HepG2 (cell line): Measurements from ENCODE around the gene COA7. TPM values are rescaled to one million over a fixed set of nuclear protein-coding genes. Genes with fewer than 3 reads are reported as not detected.

Experiments used
- ATAC-seq: fragments of 200-7000 bp; cut with Tn5 transposase; 3 replicates; pipeline ENCODE4 v1.9.1; 2020; ENCODE audit warnings: mild to moderate bottlenecking, moderate library complexity
- BruUV-seq: library from RNA; stranded (reverse); fragments of 400-500 nt; replicated peaks from 2 replicates; lab custom pipeline; 2021; lab: Mats Ljungman, UMichigan
- CTCF ChIA-PET: fragments of 300-600 bp; formaldehyde crosslinking; extraction: SDS; loops from one replicate; lab custom pipeline; 2021; ENCODE audit warnings: low total read pairs, inconsistent platforms, low intra/inter-chr PET ratio; lab: Yijun Ruan, JAX
- POLR2A ChIA-PET: fragments of 350-600 bp; sonication (Branson Sonifier 250); formaldehyde crosslinking; loops from one replicate; lab custom pipeline; 2020; ENCODE audit warnings: antibody characterized with exemption, inconsistent platforms; lab: Yijun Ruan, JAX
- DNase-seq: peaks from one replicate; pipeline ENCODE4 v3.0.0-alpha.2; 2015; ENCODE audit warnings: low spot score
- FAIRE-seq: peaks from 3 replicates; lab custom pipeline; 2011; peaks lifted over from hg19 to GRCh38; lab: Jason Lieb, UNC
- H2AFZ ChIP-seq: one replicate; pipeline ENCODE4 v1.6.1; 2011; ENCODE audit warnings: low read length, inconsistent platforms
- H3K27ac ChIP-seq: fragments of 300-600 bp; 3 replicates; pipeline ENCODE4 v1.8.0; 2011; ENCODE audit warnings: mixed run types, mild to moderate bottlenecking, mixed read lengths, low read length, inconsistent platforms; ENCODE audit not compliant: insufficient read depth; ENCODE audit errors: extremely low read length
- H3K27me3 ChIP-seq, 2 experiments: fragments of 200-600 bp in 1 of 2; 2 replicates in 1 of 2; 3 replicates in 1 of 2; pipeline versions ENCODE4 v1.6.0 to v1.8.0; 2011; ENCODE audit warnings: low read length in 2 of 2, mild to moderate bottlenecking in 2 of 2, moderate library complexity in 2 of 2, inconsistent platforms in 1 of 2; ENCODE audit not compliant: insufficient read depth in 2 of 2, control insufficient read depth in 1 of 2
- H3K36me3 ChIP-seq, 2 experiments: fragments of 200-600 bp in 1 of 2; replicated peaks in 1 of 2; 2 replicates in 1 of 2; 3 replicates in 1 of 2; pipeline versions ENCODE4 v1.5.1 to v1.8.0; 2011; ENCODE audit warnings: low read length in 2 of 2, inconsistent platforms in 1 of 2; ENCODE audit not compliant: insufficient read depth in 2 of 2, control insufficient read depth in 1 of 2
- H3K4me1 ChIP-seq: 2 replicates; pipeline ENCODE4 v1.5.1; 2012; ENCODE audit warnings: low read length, inconsistent platforms; ENCODE audit not compliant: insufficient read depth
- H3K4me2 ChIP-seq: 2 replicates; pipeline ENCODE4 v1.6.0; 2011; ENCODE audit warnings: low read depth, low read length, inconsistent platforms
- H3K4me3 ChIP-seq, 3 experiments: fragments of 200-600 bp in 1 of 3; sonication (generic), shearing (Covaris generic) in 1 of 3; replicated peaks in 1 of 3; 2 replicates each; pipeline ENCODE4 v1.5.1; 2011 to 2016; ENCODE audit warnings: low read length in 3 of 3, inconsistent platforms in 2 of 3, low read depth in 2 of 3, mild to moderate bottlenecking in 2 of 3, control low read depth in 1 of 3, mixed read lengths in 1 of 3; ENCODE audit not compliant: insufficient read depth in 1 of 3
- H3K79me2 ChIP-seq: one replicate; pipeline ENCODE4 v1.6.1; 2011; ENCODE audit warnings: low read length, inconsistent platforms; ENCODE audit not compliant: insufficient read depth
- H3K9ac ChIP-seq: 2 replicates; pipeline ENCODE4 v1.6.0; 2011; ENCODE audit warnings: mild to moderate bottlenecking, low read depth, low read length, inconsistent platforms; ENCODE audit not compliant: insufficient read depth
- H3K9me3 ChIP-seq: 2 replicates; pipeline ENCODE4 v1.5.1; 2012; ENCODE audit warnings: mild to moderate bottlenecking, low read length
- H4K20me1 ChIP-seq: 2 replicates; pipeline ENCODE4 v1.6.0; 2011; ENCODE audit warnings: inconsistent platforms, mild to moderate bottlenecking, low read length, moderate library complexity; ENCODE audit not compliant: insufficient read depth
- HOXD1 ChIP-seq: sonication (generic); formaldehyde crosslinking; IDR thresholded peaks from 2 replicates; pipeline ENCODE4 v1.5.0; 2020; ENCODE audit warnings: missing genetic modification reagents
- KDM1A ChIP-seq: IDR thresholded peaks from 2 replicates; pipeline ENCODE4 v1.6.1; 2016; ENCODE audit warnings: missing compliant biosample characterization
- KDM6A ChIP-seq: IDR thresholded peaks from 2 replicates; pipeline ENCODE4 v1.6.1; 2016; ENCODE audit warnings: low read depth
- MYC ChIP-seq: sonication (generic); formaldehyde crosslinking; IDR thresholded peaks from 2 replicates; pipeline ENCODE4 v1.9.0; 2021; ENCODE audit warnings: missing genetic modification reagents, borderline replicate concordance
- PAX8 ChIP-seq: sonication (generic); formaldehyde crosslinking; IDR thresholded peaks from 2 replicates; pipeline ENCODE4 v1.8.0; 2022; ENCODE audit warnings: mild to moderate bottlenecking, missing genetic modification reagents, borderline replicate concordance
- PRDM4 ChIP-seq: sonication (generic); formaldehyde crosslinking; IDR thresholded peaks from 2 replicates; pipeline ENCODE4 v1.9.0; 2021; ENCODE audit warnings: missing genetic modification reagents, borderline replicate concordance
- THYN1 ChIP-seq: sonication (generic); formaldehyde crosslinking; IDR thresholded peaks from 2 replicates; pipeline ENCODE4 v1.8.1; 2023; ENCODE audit warnings: low read depth, mild to moderate bottlenecking, moderate library complexity, missing genetic modification reagents, borderline replicate concordance
- ZNF101 ChIP-seq: sonication (generic); formaldehyde crosslinking; IDR thresholded peaks from 2 replicates; pipeline ENCODE4 v1.4.0; 2020; ENCODE audit warnings: mild to moderate bottlenecking, low read depth, missing genetic modification reagents, borderline replicate concordance
- ZNF331 ChIP-seq: sonication (generic); formaldehyde crosslinking; IDR thresholded peaks from 2 replicates; pipeline ENCODE4 v1.4.0; 2020; ENCODE audit warnings: missing genetic modification reagents
- ZNF614 ChIP-seq: IDR thresholded peaks from 2 replicates; pipeline ENCODE4 v1.6.1; 2018; ENCODE audit warnings: missing biosample characterization, missing genetic modification reagents, inconsistent platforms, borderline replicate concordance
- WGBS: methylation state at CpG from one replicate; pipeline ENCODE4 v1.1.6; 2017; ENCODE audit warnings: low lambda C conversion rate; 5-methylcytosine and 5-hydroxymethylcytosine counted together
- in situ Hi-C: cut with HindIII; loops from 2 replicates; pipeline ENCODE4 v1.10.0; 2017; ENCODE audit warnings: low pct_unique_long_range_greater_than_20kb; ENCODE audit not compliant: extremely low pct_ligation_motif_present
- intact Hi-C: fragments of 100-400 bp; cut with micrococcal nuclease; formaldehyde crosslinking; loops from one replicate; pipeline ENCODE4 v1.10.0; 2022; ENCODE audit not compliant: unreplicated experiment
- polyA plus RNA-seq, 8 experiments: library from polyadenylated mRNA; depleted of rRNA in 3 of 8; stranded (reverse) in 7 of 8; unstranded in 1 of 8; fragments of >200 nt; fragmentation: Illumina TruSeq in 4 of 8; extraction: Trizol in 4 of 8; gene quantifications; 2 replicates each; pipeline versions ENCODE4 v1.2.1 to v1.2.3, GENCODE V29; 2011 to 2016; ENCODE audit warnings: low read depth in 4 of 8, missing spikeins in 1 of 8, mixed read lengths in 1 of 8; ENCODE audit not compliant: insufficient read depth in 1 of 8
- total RNA-seq, 5 experiments: library from RNA; depleted of rRNA; stranded (reverse); fragments of >200 nt; fragmentation: Illumina TruSeq; extraction: Trizol; gene quantifications; 2 replicates each; pipeline ENCODE4 v1.2.3, GENCODE V29; 2016; ENCODE audit warnings: low read depth in 1 of 5

COA7 gene
- total and polyA plus RNA-seq, 2 of the 13 experiments (the other 11 are each of a cell fraction or from before 2014, with no cell fraction given) = 12.3 to 30.4 TPM

- FAIRE-seq = no peak
- H3K4me1 ChIP-seq = peaks cover 14% of the 10 kb centered on the region
- in situ Hi-C loops = no loop called here
- H3K9ac ChIP-seq = no peak overlapping the region
- no peak overlapping the region for H3K4me3 ChIP-seq
- ChIA-PET POLR2A (interaction anchor here (1.1 to 1.8 kb wide), 2 partner anchors 10 to 13 kb away, joined by 3 to 6 read pairs; partner anchors contain the start of gene ZYG11B), CTCF (no interaction called here)
- no peaks in the 10 kb centered on the region for H3K9me3 ChIP-seq
- H2AFZ ChIP-seq = no peak overlapping the region
- ATAC-seq = no peak
- BruUV-seq = no TSS peak
- DNase-seq = no peak
- peak overlapping the region; percentile 36 for H3K4me2 ChIP-seq
- intact Hi-C loops = no loop called here
- H3K79me2 ChIP-seq = no peaks in the 10 kb centered on the region
- TF ChIP-seq PRDM4 (CRISPR knock-in tag) (no peak), HOXD1 (CRISPR knock-in tag) (no peak), ZNF101 (CRISPR knock-in tag) (no peak), THYN1 (CRISPR knock-in tag) (no peak), ZNF331 (CRISPR knock-in tag) (no peak), KDM6A (CRISPR knock-in tag) (no peak), PAX8 (CRISPR knock-in tag) (no peak), MYC (CRISPR knock-in tag) (no peak), KDM1A (CRISPR knock-in tag) (no peak), ZNF614 (no peak)
- 42% methylated on average over 4 of the region's 4 CpGs for WGBS
- no peaks in the 10 kb centered on the region for H3K27me3 ChIP-seq
- H4K20me1 ChIP-seq = no peaks in the 10 kb centered on the region
- H3K27ac ChIP-seq = no peak overlapping the region
- no peaks in the 10 kb centered on the region for H3K36me3 ChIP-seq
These were observed 15.4 kb upstream of the COA7 start for GRCh38 chr1:52713590-52713989.
